GM21381 (cell line): ENCODE data around the gene FCHSD1.

Source experiments
- ATAC-seq: cut with Tn5 transposase; IDR thresholded peaks from one replicate; pipeline ENCODE4 v1.9.1; 2021; ENCODE audit warnings: mild to moderate bottlenecking, moderate library complexity; ENCODE audit not compliant: unreplicated experiment

The FCHSD1 gene

GRCh38 chr5:141650851-141651727 is at the start of gene FCHSD1:
Gene FCHSD1 (minus strand): TSS chr5:141651418. CDS start chr5:141651368, 50 bp downstream.
- peak; percentile 98 for ATAC-seq

GRCh38 chr5:141697586-141697985 is 46.4 kb upstream of the FCHSD1 start:
- ATAC-seq: no peak

- ATAC-seq: no peak
Measured at GRCh38 chr5:141696431-141696830, 45.2 kb upstream of the FCHSD1 start.

GRCh38 chr5:141695627-141696215 is 44.5 kb upstream of the FCHSD1 start:
- ATAC-seq: no peak

- no peak for ATAC-seq
Measured at GRCh38 chr5:141694479-141694878, 43.3 kb upstream of the FCHSD1 start.

GRCh38 chr5:141692919-141693725 is 41.9 kb upstream of the FCHSD1 start:
- ATAC-seq: no peak

GRCh38 chr5:141692533-141692888 is 41.3 kb upstream of the FCHSD1 start:
- no peak for ATAC-seq

- ATAC-seq: peak; percentile 82
Measured at GRCh38 chr5:141691867-141692532, 40.8 kb upstream of the FCHSD1 start.

GRCh38 chr5:141691286-141691866 is 40.2 kb upstream of the FCHSD1 start:
- ATAC-seq: no peak

DNA sequence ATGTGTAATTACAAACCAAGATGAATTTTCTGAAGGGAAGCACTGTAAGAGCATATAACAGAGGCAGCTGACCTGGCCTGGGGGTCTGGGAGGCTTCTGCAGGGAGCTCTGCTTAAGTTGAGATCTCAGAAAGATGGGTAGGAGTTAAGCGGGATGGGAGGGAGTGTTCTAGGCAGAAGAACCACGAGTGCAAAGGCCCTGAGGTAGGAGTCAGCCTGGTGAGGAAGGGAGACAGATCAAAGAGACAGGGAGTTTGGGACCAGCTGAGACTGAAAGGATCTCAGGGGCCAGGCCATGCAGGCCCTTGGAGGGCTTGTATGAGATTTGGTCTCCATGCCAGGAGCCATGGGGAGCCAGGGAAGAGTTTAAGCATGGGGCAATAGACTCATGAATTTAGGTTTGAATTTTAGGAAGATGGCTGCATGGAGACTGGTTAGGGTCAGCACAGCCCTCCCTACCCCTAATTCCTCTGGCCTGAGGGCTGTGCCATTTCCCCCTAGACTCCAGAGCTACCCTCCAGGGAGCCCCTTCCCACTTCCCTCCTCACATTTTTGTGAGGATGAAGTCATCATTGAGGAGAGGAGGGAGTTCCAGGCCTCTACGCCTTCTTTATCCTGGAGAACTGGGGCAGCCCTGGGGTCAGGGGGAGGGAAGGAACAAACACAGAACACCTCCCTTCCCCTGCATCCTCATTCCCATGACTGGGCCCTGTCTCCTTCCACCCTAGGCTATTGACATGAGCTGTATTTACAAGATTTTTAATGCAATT is 35.6 kb upstream of the FCHSD1 start:
- no peak for ATAC-seq

DNA sequence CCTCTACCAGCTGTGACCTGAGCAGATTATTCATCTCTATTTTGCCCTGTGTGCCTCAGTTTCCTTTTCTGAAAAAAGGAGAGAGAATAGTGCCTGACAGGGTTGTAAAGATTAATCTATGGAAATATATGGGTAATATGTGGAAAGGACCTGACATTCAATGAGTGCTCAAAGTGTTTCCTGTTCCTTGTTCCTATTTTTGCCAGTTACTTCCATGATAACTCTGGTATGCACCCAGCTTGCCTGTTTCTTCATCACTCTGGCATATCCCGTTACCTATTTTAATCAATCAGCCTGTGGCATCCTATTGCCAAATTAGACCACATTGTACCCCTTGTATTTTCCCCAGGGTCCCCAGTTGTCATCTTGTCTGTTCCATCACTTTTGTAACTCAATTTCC is 34.4 kb upstream of the FCHSD1 start:
- ATAC-seq: no peak

GRCh38 chr5:141683596-141684141 is 32.5 kb upstream of the FCHSD1 start:
- ATAC-seq: no peak

DNA sequence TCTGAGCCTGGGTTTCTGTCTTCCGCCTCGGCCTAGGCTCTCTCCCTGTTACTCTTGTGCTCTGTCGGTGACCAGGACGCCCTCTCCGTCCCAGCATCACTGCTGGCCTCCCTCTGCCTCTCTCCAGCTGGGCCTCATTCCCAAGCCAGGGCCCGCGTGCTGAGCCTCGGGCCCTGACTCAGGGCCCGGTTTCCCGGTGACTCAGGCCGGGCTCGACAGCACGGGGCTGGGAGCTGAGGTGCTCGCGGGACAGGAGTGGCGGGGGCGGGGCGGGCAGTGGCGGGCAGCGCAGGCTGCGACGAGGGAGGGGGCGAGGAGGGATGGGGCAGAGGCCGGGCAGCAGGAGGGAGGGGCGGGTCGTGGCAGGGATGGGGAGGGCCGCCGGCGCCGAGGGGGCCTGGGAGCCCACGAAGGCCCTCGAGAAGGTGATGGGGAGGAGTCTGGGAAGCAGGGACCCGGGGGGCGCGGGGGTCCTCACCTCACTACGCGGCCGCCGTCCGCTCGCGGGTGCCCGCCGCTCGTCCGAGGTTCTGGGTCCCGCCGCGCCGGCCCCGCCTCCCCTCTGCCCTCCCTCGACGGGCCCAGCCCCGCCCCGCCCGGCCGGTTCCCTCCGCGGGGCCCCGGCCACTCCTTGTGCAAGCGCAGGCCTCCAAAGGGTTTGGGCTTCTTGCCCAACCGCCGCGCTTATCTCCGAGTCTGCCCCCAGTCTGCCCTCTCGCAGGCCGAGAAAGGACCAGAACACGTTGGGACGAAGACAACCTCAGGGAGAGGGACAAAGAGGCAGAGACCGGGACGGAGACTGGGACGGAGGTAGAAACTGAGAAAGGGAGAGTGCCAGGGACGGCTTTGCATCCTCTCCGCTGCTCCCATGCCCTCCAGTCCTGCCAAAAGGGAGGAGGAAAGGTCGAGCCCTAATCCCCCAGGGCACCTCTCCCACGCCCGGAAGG is 30.8 kb upstream of the FCHSD1 start, which contains the start of gene ARAP3:
ARAP3 (minus strand) TSS at position 536 of the 947 bp plus-strand sequence. CDS start 1,744 bp downstream, outside the sequence.
- ATAC-seq: no peak

DNA sequence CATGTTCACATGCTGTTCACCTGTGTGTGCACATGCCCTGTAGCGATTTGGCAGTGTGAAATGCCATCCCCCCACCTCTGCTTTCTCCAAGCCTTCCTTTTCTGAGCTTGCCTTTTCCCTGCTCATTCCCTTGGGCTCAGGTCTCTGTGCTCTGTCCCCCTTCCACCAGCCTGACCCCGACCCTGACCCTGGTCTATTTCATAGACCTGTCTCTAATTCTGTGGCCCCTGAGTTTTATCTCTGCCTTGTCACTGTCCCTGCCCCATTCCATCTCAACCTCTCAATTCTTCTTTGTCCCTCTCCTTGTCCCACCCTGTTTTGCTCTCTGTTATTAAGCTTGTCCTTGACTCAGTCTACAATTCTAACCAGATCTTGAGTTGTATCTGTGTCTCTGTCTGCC is 30.1 kb upstream of the FCHSD1 start:
- ATAC-seq: no peak

- ATAC-seq: no peak
Measured at GRCh38 chr5:141680751-141681201, 29.6 kb upstream of the FCHSD1 start.

- ATAC-seq: no peak
Measured at GRCh38 chr5:141680178-141680577, 29.0 kb upstream of the FCHSD1 start.

DNA sequence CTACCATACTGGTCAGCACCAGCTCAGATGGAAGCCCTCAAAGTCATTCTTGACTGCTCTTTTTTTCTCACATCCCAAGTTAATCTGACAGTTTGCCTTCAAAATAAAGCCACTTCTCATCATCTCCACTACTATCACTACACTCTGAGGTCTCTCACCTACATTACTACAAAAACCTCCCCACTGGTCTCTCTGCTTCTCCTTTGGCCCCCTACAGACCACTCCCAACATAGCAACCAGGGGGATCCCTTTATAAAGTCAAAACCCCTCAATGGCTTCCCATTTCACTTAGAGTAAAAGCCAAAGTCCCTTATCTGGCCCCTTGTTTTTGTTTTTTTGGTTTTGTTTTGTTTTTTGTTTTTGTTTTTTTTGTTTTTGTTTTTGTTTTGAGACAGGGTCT is 26.2 kb upstream of the FCHSD1 start:
- ATAC-seq: no peak

GRCh38 chr5:141675672-141676071 is 24.5 kb upstream of the FCHSD1 start:
- ATAC-seq: no peak
